ENCODE data around the gene TAT.
"Not testable (repeated sequence)": the region's sequence is repeated elsewhere in the genome, so short reads cannot be mapped to it uniquely, and the experiment has no call there.

GRCh38 chr16:71582553-71582848, 5.6 kb upstream of the TAT start:
- TF ChIP-seq EZH2 (IDR thresholded peaks at IDR 0.05; ENCODE audit: borderline replicate concordance, low read length); CTCF (conservative IDR thresholded peaks at IDR 0.05 in 1 of 2, IDR thresholded peaks at IDR 0.05 in 1 of 2; ENCODE audit: extremely low read depth in 1 of 2, insufficient read depth in 1 of 2, low read depth in 1 of 2, low read length in 2 of 2): not testable (repeated sequence)

All from mammary epithelial cell (primary cell).